Subcutaneous adipose tissue (tissue), 4 donors: ENCODE results near the gene AP1S3. TPM values are rescaled to one million over a fixed set of nuclear protein-coding genes. Genes with fewer than 3 reads are reported as not detected.

Source experiments
- CTCF ChIP-seq: fragments of 450-650 bp; IDR thresholded peaks from one replicate; pipeline ENCODE4 v1.5.1; 2016; ENCODE audit warnings: low read depth, mild to moderate bottlenecking, control low read depth, antibody characterized with exemption, moderate library complexity
- total RNA-seq, 4 donors: library from RNA; depleted of rRNA; stranded (reverse); fragments of >200 nt; gene quantifications; one replicate each; pipeline ENCODE4 v1.1.0, GENCODE V29; 2016

AP1S3 gene
- total RNA-seq, 4 donors from 2014 or later, result 0.19 to 9.3 (median 1.2) TPM

- TF ChIP-seq CTCF, result no peak
These were observed 70.0 kb downstream of the AP1S3 start for GRCh38 chr2:223767341-223767740.

- no peak for TF ChIP-seq CTCF
These were observed 72.1 kb downstream of the AP1S3 start for GRCh38 chr2:223765221-223765785.

GRCh38 chr2:223764796-223765195 is 72.6 kb downstream of the AP1S3 start:
- no peak for TF ChIP-seq CTCF

GRCh38 chr2:223762853-223763252 is 74.5 kb downstream of the AP1S3 start:
- no peak for TF ChIP-seq CTCF

- no peak for TF ChIP-seq CTCF
These were observed 76.4 kb downstream of the AP1S3 start for GRCh38 chr2:223760838-223761502.

GRCh38 chr2:223759569-223760430 is 77.6 kb downstream of the AP1S3 start:
- TF ChIP-seq CTCF, result no peak
